ENCODE measurements around the gene YRDC. TPM values are rescaled to one million over a fixed set of nuclear protein-coding genes. Genes with fewer than 3 reads are reported as not detected.

The YRDC gene
- total RNA-seq, 1 experiment from 2014 or later, result 24.6 TPM

DNA sequence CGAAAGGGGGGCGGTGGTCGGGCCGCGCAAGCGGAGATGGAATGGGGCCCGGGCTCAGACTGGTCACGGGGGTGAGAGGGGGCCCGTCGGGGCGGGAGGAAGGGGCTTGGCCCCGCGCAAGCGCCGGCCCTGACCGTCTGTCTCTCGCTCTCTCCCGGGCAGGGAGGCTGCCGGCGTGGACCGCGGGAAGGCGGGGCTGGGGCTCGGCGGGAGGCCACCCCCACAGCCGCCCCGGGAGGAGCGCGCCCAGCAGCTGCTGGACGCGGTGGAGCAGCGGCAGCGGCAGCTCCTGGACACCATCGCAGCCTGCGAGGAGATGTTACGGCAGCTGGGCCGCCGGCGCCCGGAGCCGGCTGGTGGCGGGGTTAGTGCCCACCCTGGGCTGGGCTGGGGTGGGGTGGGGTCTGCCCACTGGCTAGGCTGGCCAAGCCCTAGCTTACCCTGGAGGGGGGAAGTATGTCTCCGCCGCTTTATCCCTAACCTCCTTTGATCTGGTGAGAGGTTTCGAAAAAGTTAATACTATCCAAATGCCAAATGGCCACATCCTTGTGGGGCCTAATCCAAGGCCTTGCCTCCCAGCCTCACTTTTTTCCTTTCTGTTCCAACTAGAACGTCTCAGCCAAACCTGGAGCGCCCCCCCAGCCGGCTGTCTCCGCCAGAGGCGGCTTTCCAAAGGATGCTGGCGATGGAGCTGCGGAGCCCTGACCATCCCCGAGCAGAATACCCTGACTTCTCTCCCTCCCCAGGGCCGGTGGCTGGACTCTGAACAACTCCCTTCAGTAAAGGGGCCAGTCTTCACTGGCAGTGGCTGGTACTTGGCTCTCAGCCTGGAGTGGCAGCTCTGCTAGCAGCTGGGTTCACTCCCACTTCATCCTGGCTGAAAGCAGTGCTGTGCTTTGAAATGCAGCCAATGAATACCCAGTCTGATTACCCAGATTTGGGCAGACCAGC, 636 bp upstream of the YRDC start (continued):
- TF ChIP-seq, protein P1, sequence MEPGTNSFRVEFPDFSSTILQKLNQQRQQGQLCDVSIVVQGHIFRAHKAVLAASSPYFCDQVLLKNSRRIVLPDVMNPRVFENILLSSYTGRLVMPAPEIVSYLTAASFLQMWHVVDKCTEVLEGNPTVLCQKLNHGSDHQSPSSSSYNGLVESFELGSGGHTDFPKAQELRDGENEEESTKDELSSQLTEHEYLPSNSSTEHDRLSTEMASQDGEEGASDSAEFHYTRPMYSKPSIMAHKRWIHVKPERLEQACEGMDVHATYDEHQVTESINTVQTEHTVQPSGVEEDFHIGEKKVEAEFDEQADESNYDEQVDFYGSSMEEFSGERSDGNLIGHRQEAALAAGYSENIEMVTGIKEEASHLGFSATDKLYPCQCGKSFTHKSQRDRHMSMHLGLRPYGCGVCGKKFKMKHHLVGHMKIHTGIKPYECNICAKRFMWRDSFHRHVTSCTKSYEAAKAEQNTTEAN (CRISPR knock-in tag; IDR thresholded peaks at IDR 0.05), result 0 out of 2 replicates have a peak, but pooled peaks have one; percentile 23
- TF ChIP-seq CBFB (CRISPR knock-in tag; IDR thresholded peaks at IDR 0.05; ENCODE audit: low read depth) (no peak), FOXK1 (CRISPR knock-in tag; IDR thresholded peaks at IDR 0.05) (peak; percentile 10; the same call in 1 of the 2 replicates), ZNF423 (CRISPR knock-in tag; IDR thresholded peaks at IDR 0.05) (no peak), ZNF396 (CRISPR knock-in tag; IDR thresholded peaks at IDR 0.05; ENCODE audit: borderline replicate concordance) (no peak), GABPB1 (CRISPR knock-in tag; IDR thresholded peaks at IDR 0.05) (no peak), MYBL2 (CRISPR knock-in tag; IDR thresholded peaks at IDR 0.05) (0 out of 2 replicates have a peak, but pooled peaks have one; percentile 37), ZNF416 (CRISPR knock-in tag; IDR thresholded peaks at IDR 0.05) (no peak), NR2C2 (CRISPR knock-in tag; IDR thresholded peaks at IDR 0.05) (no peak), CREM (CRISPR knock-in tag; IDR thresholded peaks at IDR 0.05) (no peak), ESRRA (CRISPR knock-in tag; IDR thresholded peaks at IDR 0.05; ENCODE audit: borderline replicate concordance) (no peak), FOXP1 (CRISPR knock-in tag; IDR thresholded peaks at IDR 0.05; ENCODE audit: borderline replicate concordance) (0 out of 2 replicates have a peak, but pooled peaks have one; percentile 47)
- TF ChIP-seq, protein P2, sequence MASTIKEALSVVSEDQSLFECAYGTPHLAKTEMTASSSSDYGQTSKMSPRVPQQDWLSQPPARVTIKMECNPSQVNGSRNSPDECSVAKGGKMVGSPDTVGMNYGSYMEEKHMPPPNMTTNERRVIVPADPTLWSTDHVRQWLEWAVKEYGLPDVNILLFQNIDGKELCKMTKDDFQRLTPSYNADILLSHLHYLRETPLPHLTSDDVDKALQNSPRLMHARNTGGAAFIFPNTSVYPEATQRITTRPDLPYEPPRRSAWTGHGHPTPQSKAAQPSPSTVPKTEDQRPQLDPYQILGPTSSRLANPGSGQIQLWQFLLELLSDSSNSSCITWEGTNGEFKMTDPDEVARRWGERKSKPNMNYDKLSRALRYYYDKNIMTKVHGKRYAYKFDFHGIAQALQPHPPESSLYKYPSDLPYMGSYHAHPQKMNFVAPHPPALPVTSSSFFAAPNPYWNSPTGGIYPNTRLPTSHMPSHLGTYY (CRISPR knock-in tag; IDR thresholded peaks at IDR 0.05), result no peak
- TF ChIP-seq, protein P3, sequence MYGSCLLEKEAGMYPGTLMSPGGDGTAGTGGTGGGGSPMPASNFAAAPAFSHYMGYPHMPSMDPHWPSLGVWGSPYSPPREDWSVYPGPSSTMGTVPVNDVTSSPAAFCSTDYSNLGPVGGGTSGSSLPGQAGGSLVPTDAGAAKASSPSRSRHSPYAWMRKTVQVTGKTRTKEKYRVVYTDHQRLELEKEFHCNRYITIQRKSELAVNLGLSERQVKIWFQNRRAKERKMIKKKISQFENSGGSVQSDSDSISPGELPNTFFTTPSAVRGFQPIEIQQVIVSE (CRISPR knock-in tag; IDR thresholded peaks at IDR 0.05; ENCODE audit: borderline replicate concordance), result no peak
- TF ChIP-seq, protein P4, sequence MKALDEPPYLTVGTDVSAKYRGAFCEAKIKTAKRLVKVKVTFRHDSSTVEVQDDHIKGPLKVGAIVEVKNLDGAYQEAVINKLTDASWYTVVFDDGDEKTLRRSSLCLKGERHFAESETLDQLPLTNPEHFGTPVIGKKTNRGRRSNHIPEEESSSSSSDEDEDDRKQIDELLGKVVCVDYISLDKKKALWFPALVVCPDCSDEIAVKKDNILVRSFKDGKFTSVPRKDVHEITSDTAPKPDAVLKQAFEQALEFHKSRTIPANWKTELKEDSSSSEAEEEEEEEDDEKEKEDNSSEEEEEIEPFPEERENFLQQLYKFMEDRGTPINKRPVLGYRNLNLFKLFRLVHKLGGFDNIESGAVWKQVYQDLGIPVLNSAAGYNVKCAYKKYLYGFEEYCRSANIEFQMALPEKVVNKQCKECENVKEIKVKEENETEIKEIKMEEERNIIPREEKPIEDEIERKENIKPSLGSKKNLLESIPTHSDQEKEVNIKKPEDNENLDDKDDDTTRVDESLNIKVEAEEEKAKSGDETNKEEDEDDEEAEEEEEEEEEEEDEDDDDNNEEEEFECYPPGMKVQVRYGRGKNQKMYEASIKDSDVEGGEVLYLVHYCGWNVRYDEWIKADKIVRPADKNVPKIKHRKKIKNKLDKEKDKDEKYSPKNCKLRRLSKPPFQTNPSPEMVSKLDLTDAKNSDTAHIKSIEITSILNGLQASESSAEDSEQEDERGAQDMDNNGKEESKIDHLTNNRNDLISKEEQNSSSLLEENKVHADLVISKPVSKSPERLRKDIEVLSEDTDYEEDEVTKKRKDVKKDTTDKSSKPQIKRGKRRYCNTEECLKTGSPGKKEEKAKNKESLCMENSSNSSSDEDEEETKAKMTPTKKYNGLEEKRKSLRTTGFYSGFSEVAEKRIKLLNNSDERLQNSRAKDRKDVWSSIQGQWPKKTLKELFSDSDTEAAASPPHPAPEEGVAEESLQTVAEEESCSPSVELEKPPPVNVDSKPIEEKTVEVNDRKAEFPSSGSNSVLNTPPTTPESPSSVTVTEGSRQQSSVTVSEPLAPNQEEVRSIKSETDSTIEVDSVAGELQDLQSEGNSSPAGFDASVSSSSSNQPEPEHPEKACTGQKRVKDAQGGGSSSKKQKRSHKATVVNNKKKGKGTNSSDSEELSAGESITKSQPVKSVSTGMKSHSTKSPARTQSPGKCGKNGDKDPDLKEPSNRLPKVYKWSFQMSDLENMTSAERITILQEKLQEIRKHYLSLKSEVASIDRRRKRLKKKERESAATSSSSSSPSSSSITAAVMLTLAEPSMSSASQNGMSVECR (CRISPR knock-in tag; IDR thresholded peaks at IDR 0.05; ENCODE audit: borderline replicate concordance), result peak; percentile 52; the same call in 1 of the 2 replicates
- TF ChIP-seq, protein P5, sequence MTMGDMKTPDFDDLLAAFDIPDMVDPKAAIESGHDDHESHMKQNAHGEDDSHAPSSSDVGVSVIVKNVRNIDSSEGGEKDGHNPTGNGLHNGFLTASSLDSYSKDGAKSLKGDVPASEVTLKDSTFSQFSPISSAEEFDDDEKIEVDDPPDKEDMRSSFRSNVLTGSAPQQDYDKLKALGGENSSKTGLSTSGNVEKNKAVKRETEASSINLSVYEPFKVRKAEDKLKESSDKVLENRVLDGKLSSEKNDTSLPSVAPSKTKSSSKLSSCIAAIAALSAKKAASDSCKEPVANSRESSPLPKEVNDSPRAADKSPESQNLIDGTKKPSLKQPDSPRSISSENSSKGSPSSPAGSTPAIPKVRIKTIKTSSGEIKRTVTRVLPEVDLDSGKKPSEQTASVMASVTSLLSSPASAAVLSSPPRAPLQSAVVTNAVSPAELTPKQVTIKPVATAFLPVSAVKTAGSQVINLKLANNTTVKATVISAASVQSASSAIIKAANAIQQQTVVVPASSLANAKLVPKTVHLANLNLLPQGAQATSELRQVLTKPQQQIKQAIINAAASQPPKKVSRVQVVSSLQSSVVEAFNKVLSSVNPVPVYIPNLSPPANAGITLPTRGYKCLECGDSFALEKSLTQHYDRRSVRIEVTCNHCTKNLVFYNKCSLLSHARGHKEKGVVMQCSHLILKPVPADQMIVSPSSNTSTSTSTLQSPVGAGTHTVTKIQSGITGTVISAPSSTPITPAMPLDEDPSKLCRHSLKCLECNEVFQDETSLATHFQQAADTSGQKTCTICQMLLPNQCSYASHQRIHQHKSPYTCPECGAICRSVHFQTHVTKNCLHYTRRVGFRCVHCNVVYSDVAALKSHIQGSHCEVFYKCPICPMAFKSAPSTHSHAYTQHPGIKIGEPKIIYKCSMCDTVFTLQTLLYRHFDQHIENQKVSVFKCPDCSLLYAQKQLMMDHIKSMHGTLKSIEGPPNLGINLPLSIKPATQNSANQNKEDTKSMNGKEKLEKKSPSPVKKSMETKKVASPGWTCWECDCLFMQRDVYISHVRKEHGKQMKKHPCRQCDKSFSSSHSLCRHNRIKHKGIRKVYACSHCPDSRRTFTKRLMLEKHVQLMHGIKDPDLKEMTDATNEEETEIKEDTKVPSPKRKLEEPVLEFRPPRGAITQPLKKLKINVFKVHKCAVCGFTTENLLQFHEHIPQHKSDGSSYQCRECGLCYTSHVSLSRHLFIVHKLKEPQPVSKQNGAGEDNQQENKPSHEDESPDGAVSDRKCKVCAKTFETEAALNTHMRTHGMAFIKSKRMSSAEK (CRISPR knock-in tag; IDR thresholded peaks at IDR 0.05; ENCODE audit: borderline replicate concordance), result no peak
- TF ChIP-seq, protein P6, sequence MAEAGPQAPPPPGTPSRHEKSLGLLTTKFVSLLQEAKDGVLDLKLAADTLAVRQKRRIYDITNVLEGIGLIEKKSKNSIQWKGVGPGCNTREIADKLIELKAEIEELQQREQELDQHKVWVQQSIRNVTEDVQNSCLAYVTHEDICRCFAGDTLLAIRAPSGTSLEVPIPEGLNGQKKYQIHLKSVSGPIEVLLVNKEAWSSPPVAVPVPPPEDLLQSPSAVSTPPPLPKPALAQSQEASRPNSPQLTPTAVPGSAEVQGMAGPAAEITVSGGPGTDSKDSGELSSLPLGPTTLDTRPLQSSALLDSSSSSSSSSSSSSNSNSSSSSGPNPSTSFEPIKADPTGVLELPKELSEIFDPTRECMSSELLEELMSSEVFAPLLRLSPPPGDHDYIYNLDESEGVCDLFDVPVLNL (CRISPR knock-in tag; IDR thresholded peaks at IDR 0.05; ENCODE audit: borderline replicate concordance, low read depth), result peak; percentile 29; the same call in 1 of the 2 replicates
- TF ChIP-seq, protein P7, sequence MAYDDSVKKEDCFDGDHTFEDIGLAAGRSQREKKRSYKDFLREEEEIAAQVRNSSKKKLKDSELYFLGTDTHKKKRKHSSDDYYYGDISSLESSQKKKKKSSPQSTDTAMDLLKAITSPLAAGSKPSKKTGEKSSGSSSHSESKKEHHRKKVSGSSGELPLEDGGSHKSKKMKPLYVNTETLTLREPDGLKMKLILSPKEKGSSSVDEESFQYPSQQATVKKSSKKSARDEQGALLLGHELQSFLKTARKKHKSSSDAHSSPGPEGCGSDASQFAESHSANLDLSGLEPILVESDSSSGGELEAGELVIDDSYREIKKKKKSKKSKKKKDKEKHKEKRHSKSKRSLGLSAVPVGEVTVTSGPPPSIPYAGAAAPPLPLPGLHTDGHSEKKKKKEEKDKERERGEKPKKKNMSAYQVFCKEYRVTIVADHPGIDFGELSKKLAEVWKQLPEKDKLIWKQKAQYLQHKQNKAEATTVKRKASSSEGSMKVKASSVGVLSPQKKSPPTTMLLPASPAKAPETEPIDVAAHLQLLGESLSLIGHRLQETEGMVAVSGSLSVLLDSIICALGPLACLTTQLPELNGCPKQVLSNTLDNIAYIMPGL (CRISPR knock-in tag; IDR thresholded peaks at IDR 0.05), result 0 out of 2 replicates have a peak, but pooled peaks have one; percentile 49
